ENCODE data around the gene LRRK2. TPM values are rescaled to one million over a fixed set of nuclear protein-coding genes. Genes with fewer than 3 reads are reported as not detected.

The LRRK2 gene
- total RNA-seq, 1 experiment from 2014 or later: 0.13 TPM

DNA sequence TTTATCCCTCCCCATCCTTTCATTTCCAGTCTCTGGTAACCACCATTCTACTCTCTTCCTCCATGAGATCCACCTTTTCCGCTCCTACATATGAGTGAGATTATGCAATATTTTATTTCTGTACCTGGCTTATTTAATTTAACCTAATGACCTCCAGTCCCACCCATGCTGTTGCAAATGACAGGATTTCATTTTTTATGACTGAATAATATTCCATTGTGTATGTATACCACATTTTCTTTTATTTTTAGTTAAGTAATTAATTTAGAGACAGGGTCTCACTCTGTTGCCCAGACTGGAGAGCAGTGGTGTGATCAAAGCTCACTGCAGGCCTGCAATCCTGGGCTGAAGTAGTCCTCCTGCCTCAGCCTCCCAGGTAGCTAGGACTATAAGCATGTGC, 2.6 kb downstream of the LRRK2 start:
- no peak overlapping the region for H3K4me3 ChIP-seq (ENCODE audit: low read depth in 2 of 2, low read length in 2 of 2)
- no peak overlapping the region for H3K27ac ChIP-seq (ENCODE audit: low read length)
- no peaks in the 10 kb centered on the region for H3K9me3 ChIP-seq (ENCODE audit: control insufficient read depth, insufficient read depth, low read depth, low read length)
- TF ChIP-seq TCF7L2 (IDR thresholded peaks at IDR 0.05; ENCODE audit: low read depth, low read length) (no peak), POLR2AphosphoS5 (IDR thresholded peaks at IDR 0.05; ENCODE audit: low read depth, low read length) (no peak), SIN3A (IDR thresholded peaks at IDR 0.05; ENCODE audit: borderline replicate concordance, insufficient read depth, low read depth, low read length) (no peak)
- TF ChIP-seq, protein P1, sequence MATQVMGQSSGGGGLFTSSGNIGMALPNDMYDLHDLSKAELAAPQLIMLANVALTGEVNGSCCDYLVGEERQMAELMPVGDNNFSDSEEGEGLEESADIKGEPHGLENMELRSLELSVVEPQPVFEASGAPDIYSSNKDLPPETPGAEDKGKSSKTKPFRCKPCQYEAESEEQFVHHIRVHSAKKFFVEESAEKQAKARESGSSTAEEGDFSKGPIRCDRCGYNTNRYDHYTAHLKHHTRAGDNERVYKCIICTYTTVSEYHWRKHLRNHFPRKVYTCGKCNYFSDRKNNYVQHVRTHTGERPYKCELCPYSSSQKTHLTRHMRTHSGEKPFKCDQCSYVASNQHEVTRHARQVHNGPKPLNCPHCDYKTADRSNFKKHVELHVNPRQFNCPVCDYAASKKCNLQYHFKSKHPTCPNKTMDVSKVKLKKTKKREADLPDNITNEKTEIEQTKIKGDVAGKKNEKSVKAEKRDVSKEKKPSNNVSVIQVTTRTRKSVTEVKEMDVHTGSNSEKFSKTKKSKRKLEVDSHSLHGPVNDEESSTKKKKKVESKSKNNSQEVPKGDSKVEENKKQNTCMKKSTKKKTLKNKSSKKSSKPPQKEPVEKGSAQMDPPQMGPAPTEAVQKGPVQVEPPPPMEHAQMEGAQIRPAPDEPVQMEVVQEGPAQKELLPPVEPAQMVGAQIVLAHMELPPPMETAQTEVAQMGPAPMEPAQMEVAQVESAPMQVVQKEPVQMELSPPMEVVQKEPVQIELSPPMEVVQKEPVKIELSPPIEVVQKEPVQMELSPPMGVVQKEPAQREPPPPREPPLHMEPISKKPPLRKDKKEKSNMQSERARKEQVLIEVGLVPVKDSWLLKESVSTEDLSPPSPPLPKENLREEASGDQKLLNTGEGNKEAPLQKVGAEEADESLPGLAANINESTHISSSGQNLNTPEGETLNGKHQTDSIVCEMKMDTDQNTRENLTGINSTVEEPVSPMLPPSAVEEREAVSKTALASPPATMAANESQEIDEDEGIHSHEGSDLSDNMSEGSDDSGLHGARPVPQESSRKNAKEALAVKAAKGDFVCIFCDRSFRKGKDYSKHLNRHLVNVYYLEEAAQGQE (IDR thresholded peaks at IDR 0.05; ENCODE audit: insufficient read depth in 1 of 2, low read depth in 2 of 2, low read length in 1 of 2): no peak
- TF ChIP-seq, protein P2, sequence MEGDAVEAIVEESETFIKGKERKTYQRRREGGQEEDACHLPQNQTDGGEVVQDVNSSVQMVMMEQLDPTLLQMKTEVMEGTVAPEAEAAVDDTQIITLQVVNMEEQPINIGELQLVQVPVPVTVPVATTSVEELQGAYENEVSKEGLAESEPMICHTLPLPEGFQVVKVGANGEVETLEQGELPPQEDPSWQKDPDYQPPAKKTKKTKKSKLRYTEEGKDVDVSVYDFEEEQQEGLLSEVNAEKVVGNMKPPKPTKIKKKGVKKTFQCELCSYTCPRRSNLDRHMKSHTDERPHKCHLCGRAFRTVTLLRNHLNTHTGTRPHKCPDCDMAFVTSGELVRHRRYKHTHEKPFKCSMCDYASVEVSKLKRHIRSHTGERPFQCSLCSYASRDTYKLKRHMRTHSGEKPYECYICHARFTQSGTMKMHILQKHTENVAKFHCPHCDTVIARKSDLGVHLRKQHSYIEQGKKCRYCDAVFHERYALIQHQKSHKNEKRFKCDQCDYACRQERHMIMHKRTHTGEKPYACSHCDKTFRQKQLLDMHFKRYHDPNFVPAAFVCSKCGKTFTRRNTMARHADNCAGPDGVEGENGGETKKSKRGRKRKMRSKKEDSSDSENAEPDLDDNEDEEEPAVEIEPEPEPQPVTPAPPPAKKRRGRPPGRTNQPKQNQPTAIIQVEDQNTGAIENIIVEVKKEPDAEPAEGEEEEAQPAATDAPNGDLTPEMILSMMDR (IDR thresholded peaks at IDR 0.05): no peak
- intact Hi-C loops (cut with micrococcal nuclease; ENCODE audit: unreplicated experiment): no loop called here
- no TSS peak for BruUV-seq (replicated peaks)
- ChIA-PET POLR2A (no interaction called here), CTCF (interaction anchor here (0.6 kb wide), 1 partner anchor 22 kb away, joined by 3 read pairs; no protein-coding TSS in a partner anchor)
- DNase-seq (ENCODE audit: low read depth, low spot score) (no peak), ATAC-seq (no peak)
- peaks cover 3% of the 10 kb centered on the region; the same call in 1 of the 2 replicates for H3K4me1 ChIP-seq (ENCODE audit: control insufficient read depth, insufficient read depth, low read length)
- H3K36me3 ChIP-seq (ENCODE audit: control insufficient read depth, insufficient read depth, low read length): no peaks in the 10 kb centered on the region; the same call in 1 of the 2 replicates
- in situ Hi-C loops (cut with HindIII; ENCODE audit: low pct_unique_long_range_greater_than_20kb, low sequenced_read_pairs): no loop called here
- H3K27me3 ChIP-seq (ENCODE audit: control insufficient read depth, insufficient read depth, low read length): peaks cover 30% of the 10 kb centered on the region

DNA sequence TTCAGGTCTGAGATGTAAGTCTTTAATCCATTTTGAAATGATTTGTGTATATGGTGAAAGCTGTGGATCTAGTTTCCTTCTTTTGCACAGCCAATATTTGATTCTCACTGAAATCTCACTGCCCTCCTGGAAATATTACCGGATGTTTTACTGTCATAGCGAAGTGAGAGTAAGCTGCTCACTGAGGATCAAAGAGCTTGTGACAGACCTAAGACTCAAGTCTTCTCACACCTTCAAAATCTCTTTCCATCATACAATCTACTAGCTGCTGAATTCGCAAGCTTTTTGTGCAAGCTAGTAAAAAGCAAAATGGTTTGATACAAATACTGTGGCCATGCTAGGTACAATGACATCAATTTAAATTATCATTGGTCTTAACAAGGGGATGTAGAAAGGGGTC, 3.9 kb downstream of the LRRK2 start:
- Histone ChIP-seq H3K9me3 (ENCODE audit: control insufficient read depth, insufficient read depth, low read depth, low read length) (no peaks in the 10 kb centered on the region), H3K36me3 (ENCODE audit: control insufficient read depth, insufficient read depth, low read length) (no peaks in the 10 kb centered on the region; the same call in 1 of the 2 replicates), H3K4me1 (ENCODE audit: control insufficient read depth, insufficient read depth, low read length) (peaks cover 3% of the 10 kb centered on the region; the same call in 1 of the 2 replicates), H3K27me3 (ENCODE audit: control insufficient read depth, insufficient read depth, low read length) (peaks cover 19% of the 10 kb centered on the region), H3K27ac (ENCODE audit: low read length) (no peak overlapping the region), H3K4me3 (ENCODE audit: low read depth in 2 of 2, low read length in 2 of 2) (no peak overlapping the region)
- no peak for TF ChIP-seq SIN3A (IDR thresholded peaks at IDR 0.05; ENCODE audit: borderline replicate concordance, insufficient read depth, low read depth, low read length)
- no peak for TF ChIP-seq TCF7L2 (IDR thresholded peaks at IDR 0.05; ENCODE audit: low read depth, low read length)
- TF ChIP-seq, protein P2 (IDR thresholded peaks at IDR 0.05): no peak
- no peak for TF ChIP-seq POLR2AphosphoS5 (IDR thresholded peaks at IDR 0.05; ENCODE audit: low read depth, low read length)
- in situ Hi-C loops (cut with HindIII; ENCODE audit: low pct_unique_long_range_greater_than_20kb, low sequenced_read_pairs): no loop called here
- intact Hi-C loops (cut with micrococcal nuclease; ENCODE audit: unreplicated experiment): no loop called here
- no TSS peak for BruUV-seq (replicated peaks)
- ChIA-PET POLR2A (interaction anchor here (0.7 kb wide), 1 partner anchor 373 kb away, joined by 8 read pairs; no protein-coding TSS in a partner anchor), CTCF (no interaction called here)
- ATAC-seq (no peak), DNase-seq (ENCODE audit: low read depth, low spot score) (no peak)
